ENCODE measurements around the gene TLX3.

The TLX3 gene

GRCh38 chr5:171299851-171300250 lies 9.2 kb upstream of the TLX3 start:
- CTCF ChIA-PET = no interaction called here
- DNase-seq (ENCODE audit: extremely low spot score) = no peak
- TF ChIP-seq CTCF (IDR thresholded peaks at IDR 0.05; ENCODE audit: control extremely low read depth, extremely low read depth, low read depth, missing control alignments) = no peak
- POLR2A ChIA-PET = no interaction called here

- no peak for DNase-seq (ENCODE audit: extremely low spot score)
- no peak for TF ChIP-seq CTCF (IDR thresholded peaks at IDR 0.05; ENCODE audit: control extremely low read depth, extremely low read depth, low read depth, missing control alignments)
- CTCF ChIA-PET = no interaction called here
- POLR2A ChIA-PET = no interaction called here
These were observed 8.7 kb upstream of the TLX3 start for GRCh38 chr5:171300358-171300757.

- no peak for DNase-seq (ENCODE audit: extremely low spot score)
- POLR2A ChIA-PET = no interaction called here
- CTCF ChIA-PET = no interaction called here
- TF ChIP-seq CTCF (IDR thresholded peaks at IDR 0.05; ENCODE audit: control extremely low read depth, extremely low read depth, low read depth, missing control alignments) = no peak
These were observed 2.9 kb upstream of the TLX3 start for GRCh38 chr5:171306166-171306565.

GRCh38 chr5:171306781-171307591 lies 2.1 kb upstream of the TLX3 start:
- POLR2A ChIA-PET = no interaction called here
- CTCF ChIA-PET = no interaction called here
- no peak for TF ChIP-seq CTCF (IDR thresholded peaks at IDR 0.05; ENCODE audit: control extremely low read depth, extremely low read depth, low read depth, missing control alignments)
- DNase-seq (ENCODE audit: extremely low spot score) = no peak

- TF ChIP-seq CTCF (IDR thresholded peaks at IDR 0.05; ENCODE audit: control extremely low read depth, extremely low read depth, low read depth, missing control alignments) = no peak
- ChIA-PET CTCF (no interaction called here), POLR2A (no interaction called here)
- DNase-seq (ENCODE audit: extremely low spot score) = no peak
These were observed 1.1 kb upstream of the TLX3 start for GRCh38 chr5:171307789-171308452.

- CTCF ChIA-PET = no interaction called here
- DNase-seq (ENCODE audit: extremely low spot score) = no peak
- TF ChIP-seq CTCF (IDR thresholded peaks at IDR 0.05; ENCODE audit: control extremely low read depth, extremely low read depth, low read depth, missing control alignments) = no peak
- POLR2A ChIA-PET = no interaction called here
These were observed 496 bp downstream of the TLX3 start for GRCh38 chr5:171309276-171310211.

Data from GM10248 (cell line).